ENCODE measurements around the gene LYZL1.
"Not testable (repeated sequence)": the region's sequence is repeated elsewhere in the genome, so short reads cannot be mapped to it uniquely, and the experiment has no call there.

The LYZL1 gene

GRCh38 chr10:29332061-29332760, 43.3 kb downstream of the LYZL1 start:
- no peak overlapping the region for H3K9ac ChIP-seq (ENCODE audit: low read depth, low read length)
- H3K36me3 ChIP-seq (ENCODE audit: control insufficient read depth, insufficient read depth, low read length), result no peaks in the 10 kb centered on the region
- H3K4me1 ChIP-seq (ENCODE audit: control insufficient read depth, insufficient read depth, low read length), result no peaks in the 10 kb centered on the region
- no peak overlapping the region for H3K27ac ChIP-seq (ENCODE audit: low read depth, low read length)
- H3K9me3 ChIP-seq (ENCODE audit: control insufficient read depth, insufficient read depth, low read length), result peaks cover 8% of the 10 kb centered on the region; the same call in 1 of the 2 replicates
- H3K4me3 ChIP-seq (ENCODE audit: low read depth, low read length), result no peak overlapping the region
- no peaks in the 10 kb centered on the region for H3K27me3 ChIP-seq (ENCODE audit: control insufficient read depth, insufficient read depth, low read length)

GRCh38 chr10:29332761-29333148, 43.9 kb downstream of the LYZL1 start:
- no peaks in the 10 kb centered on the region for H3K36me3 ChIP-seq (ENCODE audit: control insufficient read depth, insufficient read depth, low read length)
- H3K4me3 ChIP-seq (ENCODE audit: low read depth, low read length), result no peak overlapping the region
- no peaks in the 10 kb centered on the region for H3K4me1 ChIP-seq (ENCODE audit: control insufficient read depth, insufficient read depth, low read length)
- no peak overlapping the region for H3K9ac ChIP-seq (ENCODE audit: low read depth, low read length)
- peaks cover 8% of the 10 kb centered on the region; the same call in 1 of the 2 replicates for H3K9me3 ChIP-seq (ENCODE audit: control insufficient read depth, insufficient read depth, low read length)
- no peaks in the 10 kb centered on the region for H3K27me3 ChIP-seq (ENCODE audit: control insufficient read depth, insufficient read depth, low read length)
- no peak overlapping the region for H3K27ac ChIP-seq (ENCODE audit: low read depth, low read length)

DNA sequence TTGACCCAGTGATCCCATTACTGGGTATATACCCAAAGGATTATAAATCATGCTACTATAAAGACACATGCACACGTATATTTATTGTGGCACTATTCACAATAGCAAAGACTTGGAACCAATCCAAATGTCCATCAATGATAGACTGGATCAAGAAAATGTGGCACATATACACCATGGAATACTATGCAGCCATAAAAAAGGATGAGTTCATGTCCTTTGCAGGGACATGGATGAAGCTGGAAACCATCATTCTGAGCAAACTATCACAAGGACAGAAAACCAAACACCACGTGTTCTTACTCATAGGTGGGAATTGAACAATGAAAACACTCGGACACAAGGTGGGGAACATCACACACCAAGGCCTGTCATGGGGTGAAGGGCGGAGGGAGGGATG, 48.7 kb downstream of the LYZL1 start:
- not testable (repeated sequence) for H3K27ac ChIP-seq (ENCODE audit: low read depth, low read length); H3K36me3 ChIP-seq (ENCODE audit: control insufficient read depth, insufficient read depth, low read length); H3K4me1 ChIP-seq (ENCODE audit: control insufficient read depth, insufficient read depth, low read length); H3K4me3 ChIP-seq (ENCODE audit: low read depth, low read length); H3K27me3 ChIP-seq (ENCODE audit: control insufficient read depth, insufficient read depth, low read length); H3K9ac ChIP-seq (ENCODE audit: low read depth, low read length)
- H3K9me3 ChIP-seq (ENCODE audit: control insufficient read depth, insufficient read depth, low read length), result peaks cover 16% of the 10 kb centered on the region; the same call in 1 of the 2 replicates

GRCh38 chr10:29343607-29344038, 54.8 kb downstream of the LYZL1 start:
- Histone ChIP-seq H3K27me3 (ENCODE audit: control insufficient read depth, insufficient read depth, low read length) (no peaks in the 10 kb centered on the region), H3K9me3 (ENCODE audit: control insufficient read depth, insufficient read depth, low read length) (peaks cover 20% of the 10 kb centered on the region; the same call in 1 of the 2 replicates), H3K27ac (ENCODE audit: low read depth, low read length) (peak overlapping the region; percentile 87), H3K9ac (ENCODE audit: low read depth, low read length) (no peak overlapping the region), H3K36me3 (ENCODE audit: control insufficient read depth, insufficient read depth, low read length) (no peaks in the 10 kb centered on the region), H3K4me1 (ENCODE audit: control insufficient read depth, insufficient read depth, low read length) (peaks cover 7% of the 10 kb centered on the region; the same call in 1 of the 2 replicates), H3K4me3 (ENCODE audit: low read depth, low read length) (no peak overlapping the region)

DNA sequence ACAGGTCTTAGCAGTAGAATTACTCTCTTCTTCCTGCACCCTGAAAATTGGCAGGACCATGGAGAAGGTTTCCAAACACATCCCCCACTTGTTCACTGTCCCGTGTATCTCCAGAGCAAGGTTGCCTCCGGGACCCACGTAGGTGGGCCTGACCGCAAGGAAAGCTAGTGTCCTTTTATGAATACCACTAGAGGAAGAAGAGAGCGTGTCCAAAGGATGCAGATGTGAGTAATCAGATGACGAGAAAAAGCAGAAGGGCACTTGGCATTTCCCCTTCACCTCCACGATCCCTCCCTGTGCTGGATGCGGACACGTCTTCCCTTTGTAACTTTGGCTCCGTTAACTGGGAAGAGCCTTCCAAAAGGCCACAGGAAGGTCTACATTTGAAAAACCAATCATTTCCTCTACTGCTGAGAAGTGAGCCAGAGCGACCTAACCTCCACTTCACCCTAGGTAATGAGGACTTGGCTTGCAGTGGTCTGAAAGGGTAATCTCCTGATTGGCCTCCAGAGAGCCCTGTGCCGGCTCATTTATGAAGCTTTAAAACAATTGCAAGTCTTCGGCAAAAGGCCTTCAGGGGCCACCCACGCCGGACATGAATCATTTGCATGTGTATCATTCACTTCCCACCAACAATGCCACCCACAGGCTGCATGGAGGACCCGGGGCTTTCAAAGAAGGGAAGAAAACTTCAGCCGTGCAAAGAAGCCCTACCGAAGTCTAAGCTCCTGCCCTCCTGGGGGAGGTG, 55.4 kb downstream of the LYZL1 start:
- Histone ChIP-seq H3K9ac (ENCODE audit: low read depth, low read length) (no peak overlapping the region), H3K9me3 (ENCODE audit: control insufficient read depth, insufficient read depth, low read length) (peaks cover 20% of the 10 kb centered on the region; the same call in 1 of the 2 replicates), H3K4me3 (ENCODE audit: low read depth, low read length) (no peak overlapping the region), H3K27me3 (ENCODE audit: control insufficient read depth, insufficient read depth, low read length) (no peaks in the 10 kb centered on the region), H3K4me1 (ENCODE audit: control insufficient read depth, insufficient read depth, low read length) (peaks cover 7% of the 10 kb centered on the region; the same call in 1 of the 2 replicates), H3K27ac (ENCODE audit: low read depth, low read length) (peak overlapping the region; percentile 87), H3K36me3 (ENCODE audit: control insufficient read depth, insufficient read depth, low read length) (no peaks in the 10 kb centered on the region)

- Histone ChIP-seq H3K9ac (ENCODE audit: low read depth, low read length) (no peak overlapping the region), H3K9me3 (ENCODE audit: control insufficient read depth, insufficient read depth, low read length) (peaks cover 20% of the 10 kb centered on the region; the same call in 1 of the 2 replicates), H3K4me3 (ENCODE audit: low read depth, low read length) (no peak overlapping the region), H3K27ac (ENCODE audit: low read depth, low read length) (peak overlapping the region; percentile 87), H3K4me1 (ENCODE audit: control insufficient read depth, insufficient read depth, low read length) (peaks cover 7% of the 10 kb centered on the region; the same call in 1 of the 2 replicates), H3K27me3 (ENCODE audit: control insufficient read depth, insufficient read depth, low read length) (no peaks in the 10 kb centered on the region), H3K36me3 (ENCODE audit: control insufficient read depth, insufficient read depth, low read length) (no peaks in the 10 kb centered on the region)
These were observed 56.5 kb downstream of the LYZL1 start for GRCh38 chr10:29345144-29345909.

GRCh38 chr10:29345910-29346209, 57.0 kb downstream of the LYZL1 start:
- H3K4me1 ChIP-seq (ENCODE audit: control insufficient read depth, insufficient read depth, low read length), result peaks cover 7% of the 10 kb centered on the region; the same call in 1 of the 2 replicates
- no peak overlapping the region for H3K4me3 ChIP-seq (ENCODE audit: low read depth, low read length)
- no peak overlapping the region for H3K9ac ChIP-seq (ENCODE audit: low read depth, low read length)
- no peaks in the 10 kb centered on the region for H3K36me3 ChIP-seq (ENCODE audit: control insufficient read depth, insufficient read depth, low read length)
- H3K9me3 ChIP-seq (ENCODE audit: control insufficient read depth, insufficient read depth, low read length), result peaks cover 20% of the 10 kb centered on the region; the same call in 1 of the 2 replicates
- H3K27ac ChIP-seq (ENCODE audit: low read depth, low read length), result peak overlapping the region; percentile 34
- H3K27me3 ChIP-seq (ENCODE audit: control insufficient read depth, insufficient read depth, low read length), result no peaks in the 10 kb centered on the region

DNA sequence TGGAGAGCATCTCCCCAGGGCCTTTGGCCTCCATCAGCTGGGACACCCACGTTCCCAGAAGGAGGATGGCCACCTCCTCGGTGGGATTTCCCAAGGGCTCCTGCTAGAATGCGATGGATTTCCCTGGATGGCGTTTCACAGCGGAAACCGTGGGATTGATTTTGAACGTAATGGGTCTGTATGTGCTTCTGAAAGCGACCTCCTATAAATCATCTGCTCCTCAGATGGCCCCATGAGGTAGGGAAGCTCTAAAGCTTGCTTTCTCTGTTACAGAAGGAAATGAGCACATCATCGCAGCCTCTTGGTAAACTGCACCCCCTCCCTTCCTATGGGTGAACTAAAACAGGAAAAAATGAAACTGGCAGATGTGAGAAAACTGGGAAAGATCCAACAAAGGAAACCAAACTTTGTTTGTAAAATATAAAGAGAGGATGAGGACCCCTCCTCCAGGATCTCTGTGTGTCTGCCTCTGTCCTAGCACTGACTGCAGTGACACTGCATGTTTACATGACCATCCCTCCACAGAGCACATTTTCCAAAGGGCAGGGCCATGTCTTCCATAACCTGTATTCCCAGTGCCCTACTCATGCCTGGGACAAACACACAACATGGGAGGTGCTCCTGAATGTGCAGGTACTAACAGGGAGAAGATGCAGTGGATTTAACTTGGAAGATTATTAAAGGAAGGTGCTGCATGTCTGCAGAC, 57.6 kb downstream of the LYZL1 start:
- H3K9ac ChIP-seq (ENCODE audit: low read depth, low read length), result no peak overlapping the region
- H3K27me3 ChIP-seq (ENCODE audit: control insufficient read depth, insufficient read depth, low read length), result no peaks in the 10 kb centered on the region
- H3K9me3 ChIP-seq (ENCODE audit: control insufficient read depth, insufficient read depth, low read length), result peaks cover 17% of the 10 kb centered on the region; the same call in 1 of the 2 replicates
- peaks cover 7% of the 10 kb centered on the region; the same call in 1 of the 2 replicates for H3K4me1 ChIP-seq (ENCODE audit: control insufficient read depth, insufficient read depth, low read length)
- no peak overlapping the region for H3K27ac ChIP-seq (ENCODE audit: low read depth, low read length)
- no peaks in the 10 kb centered on the region for H3K36me3 ChIP-seq (ENCODE audit: control insufficient read depth, insufficient read depth, low read length)
- no peak overlapping the region for H3K4me3 ChIP-seq (ENCODE audit: low read depth, low read length)

DNA sequence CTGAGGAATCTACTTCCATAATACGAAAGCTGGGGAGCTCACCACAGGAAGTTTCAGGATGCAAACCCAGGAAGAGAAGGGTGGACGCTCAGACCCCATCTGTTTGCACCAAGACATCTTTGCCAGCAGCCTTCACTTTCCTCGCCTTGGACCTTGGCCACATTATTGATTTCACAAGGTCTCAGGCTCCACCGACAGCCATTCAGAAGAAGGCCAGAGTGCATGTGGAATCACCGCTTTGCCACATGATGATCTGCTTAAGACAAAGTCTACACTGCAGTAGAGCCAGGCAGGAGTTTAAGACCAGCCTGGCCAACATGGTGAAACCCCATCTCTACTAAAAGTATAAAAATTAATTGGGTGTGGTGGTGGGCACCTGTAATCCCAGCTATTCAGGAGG, 60.0 kb downstream of the LYZL1 start:
- no peak overlapping the region for H3K4me3 ChIP-seq (ENCODE audit: low read depth, low read length)
- H3K27ac ChIP-seq (ENCODE audit: low read depth, low read length), result no peak overlapping the region
- no peaks in the 10 kb centered on the region for H3K27me3 ChIP-seq (ENCODE audit: control insufficient read depth, insufficient read depth, low read length)
- H3K9ac ChIP-seq (ENCODE audit: low read depth, low read length), result no peak overlapping the region
- H3K9me3 ChIP-seq (ENCODE audit: control insufficient read depth, insufficient read depth, low read length), result no peaks in the 10 kb centered on the region
- no peaks in the 10 kb centered on the region for H3K36me3 ChIP-seq (ENCODE audit: control insufficient read depth, insufficient read depth, low read length)
- H3K4me1 ChIP-seq (ENCODE audit: control insufficient read depth, insufficient read depth, low read length), result peaks cover 7% of the 10 kb centered on the region; the same call in 1 of the 2 replicates

GRCh38 chr10:29353305-29353704, 64.4 kb downstream of the LYZL1 start:
- no peak overlapping the region for H3K27ac ChIP-seq (ENCODE audit: low read depth, low read length)
- H3K9ac ChIP-seq (ENCODE audit: low read depth, low read length), result no peak overlapping the region
- no peak overlapping the region for H3K4me3 ChIP-seq (ENCODE audit: low read depth, low read length)
- no peaks in the 10 kb centered on the region for H3K9me3 ChIP-seq (ENCODE audit: control insufficient read depth, insufficient read depth, low read length)
- no peaks in the 10 kb centered on the region for H3K27me3 ChIP-seq (ENCODE audit: control insufficient read depth, insufficient read depth, low read length)
- no peaks in the 10 kb centered on the region for H3K36me3 ChIP-seq (ENCODE audit: control insufficient read depth, insufficient read depth, low read length)
- no peaks in the 10 kb centered on the region for H3K4me1 ChIP-seq (ENCODE audit: control insufficient read depth, insufficient read depth, low read length)

All from HUES48 (cell line).